ENCODE data around the gene TIMM10B.

Gene TIMM10B

GRCh38 chr11:6481012-6481923, at the start of gene TIMM10B, which contains the start of gene ARFIP2:
TSS of gene TIMM10B (plus strand) at chr11:6481501. CDS start at chr11:6481517, 16 bp downstream.
TSS of gene ARFIP2 (minus strand) at chr11:6481331. CDS start at chr11:6480421, 910 bp downstream.
- peak; percentile 99 for DNase-seq (ENCODE audit: low spot score)

- peak; percentile 76 for DNase-seq (ENCODE audit: low spot score)
Measured at GRCh38 chr11:6431861-6432260, 49.4 kb upstream of the TIMM10B start.

- DNase-seq (ENCODE audit: low spot score): no peak
Measured at GRCh38 chr11:6433998-6434660, 47.2 kb upstream of the TIMM10B start.

GRCh38 chr11:6437423-6437822, 43.9 kb upstream of the TIMM10B start:
- no peak for DNase-seq (ENCODE audit: low spot score)

- DNase-seq (ENCODE audit: low spot score): no peak
Measured at GRCh38 chr11:6437993-6438392, 43.3 kb upstream of the TIMM10B start.

- DNase-seq (ENCODE audit: low spot score): peak; percentile 82
Measured at GRCh38 chr11:6438979-6439571, 42.2 kb upstream of the TIMM10B start.

GRCh38 chr11:6440906-6441358, 40.4 kb upstream of the TIMM10B start, which contains the start of gene HPX:
TSS of gene HPX (minus strand) at chr11:6440987. CDS start at chr11:6440963, 24 bp downstream.
- DNase-seq (ENCODE audit: low spot score): no peak

- no peak for DNase-seq (ENCODE audit: low spot score)
Measured at GRCh38 chr11:6442441-6442840, 38.9 kb upstream of the TIMM10B start.

GRCh38 chr11:6443269-6444003, 37.9 kb upstream of the TIMM10B start:
- peak; percentile 85 for DNase-seq (ENCODE audit: low spot score)

- DNase-seq (ENCODE audit: low spot score): no peak
Measured at GRCh38 chr11:6448574-6448973, 32.7 kb upstream of the TIMM10B start.

- peak; percentile 57 for DNase-seq (ENCODE audit: low spot score)
Measured at GRCh38 chr11:6452219-6452618, 29.1 kb upstream of the TIMM10B start.

GRCh38 chr11:6453152-6453551, 28.1 kb upstream of the TIMM10B start:
- no peak for DNase-seq (ENCODE audit: low spot score)

- DNase-seq (ENCODE audit: low spot score): no peak
Measured at GRCh38 chr11:6455070-6455469, 26.2 kb upstream of the TIMM10B start.

- no peak for DNase-seq (ENCODE audit: low spot score)
Measured at GRCh38 chr11:6456361-6457073, 24.8 kb upstream of the TIMM10B start.

- no peak for DNase-seq (ENCODE audit: low spot score)
Measured at GRCh38 chr11:6457581-6458320, 23.6 kb upstream of the TIMM10B start.

GRCh38 chr11:6458352-6459098, 22.8 kb upstream of the TIMM10B start:
- DNase-seq (ENCODE audit: low spot score): no peak

- DNase-seq (ENCODE audit: low spot score): no peak
Measured at GRCh38 chr11:6459099-6459450, 22.2 kb upstream of the TIMM10B start.

GRCh38 chr11:6468712-6469495, 12.4 kb upstream of the TIMM10B start:
- DNase-seq (ENCODE audit: low spot score): peak; percentile 83

GRCh38 chr11:6469599-6469998, 11.7 kb upstream of the TIMM10B start:
- no peak for DNase-seq (ENCODE audit: low spot score)

All from AG20443 (cell line).